Fibroblast of lung (primary cell): Measurements from ENCODE around the gene CCDC192.

Experiments
- EZH2 ChIP-seq: IDR thresholded peaks from 2 replicates; pipeline ENCODE4 v1.5.1; 2012; ENCODE audit warnings: low read length, control low read depth, mild to moderate bottlenecking; ENCODE audit errors: missing control alignments
- TF ChIP-seq, protein P1 (sequence below), 2 donors: IDR thresholded peaks in 1 of 2; conservative IDR thresholded peaks in 1 of 2; 1 replicate in 1 of 2; 2 replicates in 1 of 2; pipeline ENCODE4 v1.5.1; 2011 to 2012; ENCODE audit warnings: low read length in 2 of 2, control low read depth in 1 of 2, inconsistent platforms in 1 of 2, low read depth in 1 of 2, mild to moderate bottlenecking in 1 of 2

- TF ChIP-seq, protein P1, sequence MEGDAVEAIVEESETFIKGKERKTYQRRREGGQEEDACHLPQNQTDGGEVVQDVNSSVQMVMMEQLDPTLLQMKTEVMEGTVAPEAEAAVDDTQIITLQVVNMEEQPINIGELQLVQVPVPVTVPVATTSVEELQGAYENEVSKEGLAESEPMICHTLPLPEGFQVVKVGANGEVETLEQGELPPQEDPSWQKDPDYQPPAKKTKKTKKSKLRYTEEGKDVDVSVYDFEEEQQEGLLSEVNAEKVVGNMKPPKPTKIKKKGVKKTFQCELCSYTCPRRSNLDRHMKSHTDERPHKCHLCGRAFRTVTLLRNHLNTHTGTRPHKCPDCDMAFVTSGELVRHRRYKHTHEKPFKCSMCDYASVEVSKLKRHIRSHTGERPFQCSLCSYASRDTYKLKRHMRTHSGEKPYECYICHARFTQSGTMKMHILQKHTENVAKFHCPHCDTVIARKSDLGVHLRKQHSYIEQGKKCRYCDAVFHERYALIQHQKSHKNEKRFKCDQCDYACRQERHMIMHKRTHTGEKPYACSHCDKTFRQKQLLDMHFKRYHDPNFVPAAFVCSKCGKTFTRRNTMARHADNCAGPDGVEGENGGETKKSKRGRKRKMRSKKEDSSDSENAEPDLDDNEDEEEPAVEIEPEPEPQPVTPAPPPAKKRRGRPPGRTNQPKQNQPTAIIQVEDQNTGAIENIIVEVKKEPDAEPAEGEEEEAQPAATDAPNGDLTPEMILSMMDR (conservative IDR thresholded peaks at IDR 0.05 in 1 of 2, IDR thresholded peaks at IDR 0.05 in 1 of 2; ENCODE audit: low read depth in 1 of 2, low read length in 2 of 2), result no peak
- TF ChIP-seq EZH2, result no peak
Observed at GRCh38 chr5:127846884-127847283, 143.7 kb downstream of the CCDC192 start.
